CD4-positive, alpha-beta T cell treated with Interleukin-10 for 1 hour (primary cell): ENCODE measurements around the gene PPIL4.

Experiments
- DNase-seq: peaks from one replicate; pipeline ENCODE4 v3.0.0-alpha.2; 2020

The PPIL4 gene

GRCh38 chr6:149457316-149457884 is 88.4 kb downstream of the PPIL4 start:
- no peak for DNase-seq

DNA sequence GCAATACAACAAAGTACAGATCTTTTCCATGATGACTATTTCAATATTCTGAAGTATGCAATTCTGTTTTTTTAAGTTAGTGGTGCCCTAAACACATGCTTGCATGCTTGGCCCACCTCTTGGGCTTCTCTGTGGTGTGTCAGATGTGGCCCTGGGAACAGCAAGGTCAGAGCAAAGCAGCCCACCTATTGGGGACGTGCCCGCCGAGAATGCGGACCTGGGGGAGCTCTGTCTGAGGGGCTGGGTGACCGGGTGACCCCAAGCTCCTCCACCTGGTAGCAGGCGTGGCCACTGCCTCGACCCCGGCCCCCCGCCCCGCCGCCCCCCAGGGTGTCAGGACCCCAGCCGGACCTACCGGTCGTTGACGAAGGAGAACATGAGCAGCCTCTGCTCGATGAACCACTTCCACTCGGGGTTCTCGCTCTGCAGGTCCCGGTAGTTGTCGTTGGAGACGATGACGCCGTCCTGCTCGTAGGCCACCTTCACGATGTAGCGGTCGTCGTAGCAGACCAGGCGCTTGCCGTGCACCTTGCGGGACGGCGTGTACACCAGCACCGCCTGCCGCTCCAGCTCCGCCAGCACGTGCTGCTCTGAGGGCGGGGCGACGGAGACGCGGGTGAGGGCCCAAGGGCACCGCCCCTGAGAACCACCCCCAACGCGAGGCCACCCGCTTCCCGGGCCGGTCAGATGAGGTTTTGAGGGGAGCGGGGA is 89.4 kb downstream of the PPIL4 start:
- DNase-seq: no peak

GRCh38 chr6:149455031-149455732 is 90.7 kb downstream of the PPIL4 start:
- no peak for DNase-seq
